ENCODE measurements around the gene GPR156.
"Not testable (repeated sequence)": the region's sequence is repeated elsewhere in the genome, so short reads cannot be mapped to it uniquely, and the experiment has no call there.

GPR156 gene

GRCh38 chr3:120156699-120157098, 128.3 kb downstream of the GPR156 start:
- no peak for DNase-seq (ENCODE audit: insufficient read length, low spot score)
- no peak for TF ChIP-seq CTCF (IDR thresholded peaks at IDR 0.05; ENCODE audit: insufficient read depth, missing control alignments)
- no peak for FAIRE-seq

DNA sequence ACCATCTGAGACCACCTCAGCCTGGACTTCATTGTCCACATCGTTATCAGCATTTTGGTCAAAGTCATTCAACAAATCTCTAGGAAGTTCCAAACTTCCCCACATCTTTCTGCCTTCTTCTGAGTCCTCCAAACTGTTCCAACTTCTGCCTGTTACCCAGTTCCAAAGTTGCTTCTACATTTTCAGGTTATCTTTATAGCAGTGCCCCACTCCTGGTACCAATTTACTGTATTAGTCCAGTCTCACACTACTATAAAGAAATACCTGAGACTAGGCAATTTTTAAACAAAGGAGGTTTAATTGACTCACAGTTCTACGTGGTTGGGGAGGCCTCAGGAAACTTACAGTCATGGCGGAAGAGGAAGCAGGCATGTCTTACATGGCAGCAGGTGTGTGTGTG, 129.3 kb downstream of the GPR156 start:
- not testable (repeated sequence) for FAIRE-seq; DNase-seq (ENCODE audit: insufficient read length, low spot score)

GRCh38 chr3:120155108-120155507, 129.9 kb downstream of the GPR156 start:
- TF ChIP-seq CTCF (IDR thresholded peaks at IDR 0.05; ENCODE audit: insufficient read depth, missing control alignments), result no peak
- no peak for DNase-seq (ENCODE audit: insufficient read length, low spot score)
- FAIRE-seq, result no peak

DNA sequence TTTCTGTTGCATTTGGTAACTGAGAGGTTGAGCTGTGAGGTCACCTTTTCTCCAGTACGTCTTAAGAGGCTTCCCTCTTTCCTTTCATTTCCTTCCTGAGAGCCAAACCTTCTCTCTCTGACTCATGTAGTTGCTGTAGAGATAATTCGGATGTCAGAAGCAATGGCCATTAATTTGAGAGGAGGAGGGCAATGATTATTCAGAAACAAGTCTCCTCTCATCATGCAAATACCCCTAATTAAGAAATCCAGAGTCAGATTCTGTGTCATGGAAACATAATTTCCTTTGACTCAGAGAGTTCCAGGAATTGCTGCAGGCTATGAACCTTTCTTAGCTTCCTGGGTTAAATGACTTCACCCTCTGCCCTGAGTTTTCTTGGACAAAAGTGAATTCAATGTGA, 131.7 kb downstream of the GPR156 start:
- no peak for TF ChIP-seq CTCF (IDR thresholded peaks at IDR 0.05; ENCODE audit: insufficient read depth, missing control alignments)
- FAIRE-seq (no peak), DNase-seq (ENCODE audit: insufficient read length, low spot score) (no peak)

GRCh38 chr3:120151791-120152190, 133.2 kb downstream of the GPR156 start:
- DNase-seq (ENCODE audit: insufficient read length, low spot score) (no peak), FAIRE-seq (no peak)
- TF ChIP-seq CTCF (IDR thresholded peaks at IDR 0.05; ENCODE audit: insufficient read depth, missing control alignments), result no peak

GRCh38 chr3:120148187-120148949, 136.7 kb downstream of the GPR156 start:
- DNase-seq (ENCODE audit: insufficient read length, low spot score), result no peak
- no peak for FAIRE-seq
- TF ChIP-seq CTCF (IDR thresholded peaks at IDR 0.05; ENCODE audit: insufficient read depth, missing control alignments), result no peak

GRCh38 chr3:120147072-120147871, 137.8 kb downstream of the GPR156 start:
- no peak for FAIRE-seq
- peak; percentile 42 for TF ChIP-seq CTCF (IDR thresholded peaks at IDR 0.05; ENCODE audit: insufficient read depth, missing control alignments)
- DNase-seq (ENCODE audit: insufficient read length, low spot score), result no peak
